HEK293T (cell line): Measurements from ENCODE around the gene BACH2.

Source experiments
- CTCF ChIA-PET: fragments of 350-600 bp; formaldehyde crosslinking; extraction: SDS; loops from one replicate; lab custom pipeline; 2021; ENCODE audit warnings: antibody characterized with exemption, inconsistent platforms; lab: Yijun Ruan, JAX
- POLR2A ChIA-PET: fragments of 350-600 bp; formaldehyde crosslinking; extraction: SDS; loops from one replicate; lab custom pipeline; 2020; ENCODE audit warnings: antibody characterized with exemption, inconsistent platforms; lab: Yijun Ruan, JAX
- DNase-seq: peaks from one replicate; pipeline ENCODE4 v3.0.0; 2012; ENCODE audit warnings: mixed read lengths; ENCODE audit errors: extremely low spot score
- ARNT ChIP-seq: fragments of 450-650 bp; IDR thresholded peaks from 2 replicates; pipeline ENCODE4 v1.6.1; 2017; ENCODE audit warnings: mild to moderate bottlenecking
- BHLHE40 ChIP-seq: fragments of 450-650 bp; IDR thresholded peaks from 2 replicates; pipeline ENCODE4 v1.6.1; 2016; ENCODE audit warnings: mild to moderate bottlenecking, moderate library complexity, borderline replicate concordance
- CTBP1 ChIP-seq: fragments of 450-650 bp; IDR thresholded peaks from 2 replicates; pipeline ENCODE4 v1.6.1; 2016; ENCODE audit warnings: borderline replicate concordance
- ELF4 ChIP-seq: fragments of 450-650 bp; IDR thresholded peaks from 2 replicates; pipeline ENCODE4 v1.6.1; 2017; ENCODE audit warnings: antibody characterized with exemption
- FOXA1 ChIP-seq: fragments of 450-650 bp; IDR thresholded peaks from 2 replicates; pipeline ENCODE4 v1.6.1; 2016; ENCODE audit warnings: mild to moderate bottlenecking
- FOXK2 ChIP-seq: fragments of 450-650 bp; IDR thresholded peaks from 2 replicates; pipeline ENCODE4 v1.6.1; 2016; ENCODE audit warnings: mild to moderate bottlenecking
- FOXM1 ChIP-seq: fragments of 450-650 bp; IDR thresholded peaks from 2 replicates; pipeline ENCODE4 v1.6.1; 2017; ENCODE audit warnings: mild to moderate bottlenecking, borderline replicate concordance
- HDGF ChIP-seq: fragments of 450-650 bp; IDR thresholded peaks from 2 replicates; pipeline ENCODE4 v1.6.1; 2017; ENCODE audit warnings: antibody characterized with exemption, borderline replicate concordance
- L3MBTL2 ChIP-seq: fragments of 450-650 bp; conservative IDR thresholded peaks from 2 replicates; pipeline ENCODE4 v1.6.1; 2016; ENCODE audit warnings: mild to moderate bottlenecking
- LEF1 ChIP-seq: fragments of 450-650 bp; IDR thresholded peaks from 2 replicates; pipeline ENCODE4 v1.6.1; 2017; ENCODE audit warnings: mild to moderate bottlenecking, borderline replicate concordance
- NFRKB ChIP-seq: fragments of 450-650 bp; IDR thresholded peaks from 2 replicates; pipeline ENCODE4 v1.6.1; 2016; ENCODE audit warnings: mild to moderate bottlenecking, moderate library complexity
- PKNOX1 ChIP-seq: fragments of 450-650 bp; IDR thresholded peaks from 2 replicates; pipeline ENCODE4 v1.6.1; 2016
- SP1 ChIP-seq: fragments of 450-650 bp; IDR thresholded peaks from 2 replicates; pipeline ENCODE4 v1.6.1; 2017
- SUZ12 ChIP-seq: fragments of 450-650 bp; IDR thresholded peaks from 2 replicates; pipeline ENCODE4 v1.6.1; 2016; ENCODE audit warnings: mild to moderate bottlenecking
- TARDBP ChIP-seq: fragments of 450-650 bp; IDR thresholded peaks from 2 replicates; pipeline ENCODE4 v1.6.1; 2016
- ZNF384 ChIP-seq: fragments of 450-650 bp; IDR thresholded peaks from 2 replicates; pipeline ENCODE4 v1.6.1; 2016

BACH2 gene

GRCh38 chr6:90090866-90091265 lies 205.8 kb downstream of the BACH2 start:
- TF ChIP-seq HDGF: no peak
- TF ChIP-seq PKNOX1: no peak
- no peak for TF ChIP-seq NFRKB
- no peak for TF ChIP-seq LEF1
- ChIA-PET CTCF (no interaction called here), POLR2A (no interaction called here)
- no peak for DNase-seq

GRCh38 chr6:90088009-90088408 lies 208.6 kb downstream of the BACH2 start:
- DNase-seq: no peak
- ChIA-PET CTCF (no interaction called here), POLR2A (no interaction called here)
- TF ChIP-seq LEF1 (no peak), ELF4 (no peak), CTBP1 (no peak), L3MBTL2 (no peak), NFRKB (no peak), ZNF384 (no peak), BHLHE40 (no peak), TARDBP (no peak), ARNT (no peak), FOXK2 (no peak), SP1 (no peak), FOXA1 (no peak), FOXM1 (no peak), HDGF (no peak), PKNOX1 (no peak)

GRCh38 chr6:90087106-90087833 lies 209.4 kb downstream of the BACH2 start:
- ChIA-PET POLR2A (no interaction called here), CTCF (no interaction called here)
- TF ChIP-seq SP1 (no peak), BHLHE40 (no peak), NFRKB (no peak), TARDBP (no peak), FOXM1 (no peak), PKNOX1 (no peak), L3MBTL2 (no peak), ARNT (no peak), HDGF (no peak), FOXA1 (no peak), ELF4 (no peak), LEF1 (no peak), CTBP1 (no peak), SUZ12 (no peak), ZNF384 (no peak)
- DNase-seq: no peak

GRCh38 chr6:90086517-90086916 lies 210.1 kb downstream of the BACH2 start:
- POLR2A ChIA-PET: no interaction called here
- no peak for DNase-seq

GRCh38 chr6:90083891-90084290 lies 212.8 kb downstream of the BACH2 start:
- ChIA-PET POLR2A (no interaction called here), CTCF (interaction anchor here (2.4 kb wide), 1 partner anchor 143 kb away, joined by 7 read pairs; no protein-coding TSS in a partner anchor)
- no peak for TF ChIP-seq ZNF384
- no peak for TF ChIP-seq FOXA1
- no peak for TF ChIP-seq LEF1
- no peak for TF ChIP-seq BHLHE40
- no peak for TF ChIP-seq PKNOX1
- no peak for TF ChIP-seq SP1
- TF ChIP-seq FOXM1: no peak
- TF ChIP-seq HDGF: no peak
- TF ChIP-seq CTBP1: no peak
- TF ChIP-seq TARDBP: no peak
- no peak for TF ChIP-seq FOXK2
- TF ChIP-seq ELF4: no peak
- no peak for TF ChIP-seq SUZ12
- no peak for TF ChIP-seq ARNT
- TF ChIP-seq L3MBTL2: no peak
- no peak for TF ChIP-seq NFRKB
- DNase-seq: no peak

More at GRCh38 chr6:90086517-90086916, 210.1 kb downstream of the BACH2 start:
- CTCF ChIA-PET: no interaction called here
- TF ChIP-seq CTBP1 (no peak), LEF1 (no peak), PKNOX1 (no peak), BHLHE40 (no peak), HDGF (no peak), SUZ12 (no peak), FOXM1 (no peak), SP1 (no peak), L3MBTL2 (no peak), FOXA1 (no peak), TARDBP (no peak), NFRKB (no peak), ELF4 (no peak), ZNF384 (no peak), ARNT (no peak), FOXK2 (no peak)
